Aorta (tissue), 5 donors: ENCODE data around the gene KIF26A. TPM values are rescaled to one million over a fixed set of nuclear protein-coding genes. Genes with fewer than 3 reads are reported as not detected.

Experiments
- ATAC-seq: fragments of 200-7000 bp; cut with Tn5 transposase; one replicate; pipeline ENCODE4 v1.9.1; 2022; ENCODE audit warnings: moderate library complexity; ENCODE audit not compliant: low FRiP score
- DNase-seq, 2 donors: peaks; one replicate each; pipeline ENCODE4 v3.0.0-alpha.2; 2020
- H3K27ac ChIP-seq, 2 donors: one replicate each; pipeline ENCODE4 v1.5.1; 2013; ENCODE audit warnings: low read length in 2 of 2, mild to moderate bottlenecking in 2 of 2, moderate library complexity in 2 of 2, control low read depth in 1 of 2, inconsistent platforms in 1 of 2, low read depth in 1 of 2
- H3K27me3 ChIP-seq, 2 donors: one replicate each; pipeline ENCODE4 v1.6.1; 2013; ENCODE audit warnings: control low read depth in 1 of 2, low read length in 1 of 2, mild to moderate bottlenecking in 1 of 2, moderate library complexity in 1 of 2; ENCODE audit not compliant: insufficient read depth in 2 of 2, control insufficient read depth in 1 of 2
- H3K36me3 ChIP-seq, 2 donors: one replicate each; pipeline ENCODE4 v1.6.1; 2013; ENCODE audit warnings: control low read depth in 1 of 2, low read length in 1 of 2, mild to moderate bottlenecking in 1 of 2; ENCODE audit not compliant: insufficient read depth in 2 of 2, control insufficient read depth in 1 of 2
- H3K4me1 ChIP-seq, 2 donors: one replicate each; pipeline ENCODE4 v1.6.1; 2013; ENCODE audit warnings: low read length in 2 of 2, control low read depth in 1 of 2, mild to moderate bottlenecking in 1 of 2, moderate library complexity in 1 of 2; ENCODE audit not compliant: insufficient read depth in 2 of 2, control insufficient read depth in 1 of 2
- H3K4me3 ChIP-seq, 2 donors: one replicate each; pipeline ENCODE4 v1.5.1; 2013; ENCODE audit warnings: low read length in 2 of 2, control low read depth in 1 of 2, mild to moderate bottlenecking in 1 of 2
- H3K9me3 ChIP-seq: one replicate; pipeline ENCODE4 v1.6.1; 2013; ENCODE audit warnings: mild to moderate bottlenecking, low read length; ENCODE audit not compliant: control insufficient read depth
- WGBS, 2 donors: extraction: QIAGEN DNeasy Blood & Tissue Kit; methylation state at CpG; one replicate each; pipeline ENCODE4 v1.1.7; 2013; 5-methylcytosine and 5-hydroxymethylcytosine counted together
- intact Hi-C, 2 donors: fragments of 100-400 bp; cut with DNase I; formaldehyde crosslinking; loops; one replicate each; pipeline versions ENCODE4 v1.14.2 to v1.15.0; 2022
- polyA plus RNA-seq, 2 donors: library from polyadenylated mRNA; stranded (reverse); fragments of 200-250 nt; gene quantifications; one replicate each; pipeline ENCODE4 v1.2.3, GENCODE V29; 2013
- total RNA-seq, 2 donors: library from RNA; stranded (reverse); fragmentation: NEBNext Ultra II Directional; extraction: Animal tissue kit (Norgen Biotek cat#: 25700); gene quantifications; one replicate each; pipeline ENCODE4 v1.2.1, GENCODE V29; 2021
- donor health status: healthy with polysubstance abuse.
- donor health status: Bipolar disorder and iron deficiency.
- donor health status: DM: no; HTN: no; CAD: no.
- donor health status: DM: no; HTN: no; CAD: no.
- donor health status: DM: yes; HTN: yes; CAD: no.

The KIF26A gene
- total and polyA plus RNA-seq, 4 donors: 0.13 to 8.3 (median 3.2) TPM

GRCh38 chr14:104219731-104220214, 81.4 kb downstream of the KIF26A start:
- DNase-seq (peak in 1 of 2 donors; percentile 65), ATAC-seq (no peak)
- Histone ChIP-seq H3K27ac (no peak overlapping the region), H3K4me1 (no peaks in the 10 kb centered on the region), H3K36me3 (no peaks in the 10 kb centered on the region), H3K4me3 (no peak overlapping the region), H3K9me3 (no peaks in the 10 kb centered on the region), H3K27me3 (no peaks in the 10 kb centered on the region)
- intact Hi-C loops: no loop called here
- 22 to 25% methylated on average over 22 of the region's 22 CpGs for WGBS, 2 donors

- no peak overlapping the region for H3K27ac ChIP-seq
- 28 to 37% methylated on average over 39 to 40 of the region's 40 CpGs for WGBS, 2 donors
- no peaks in the 10 kb centered on the region for H3K36me3 ChIP-seq
- no peaks in the 10 kb centered on the region for H3K9me3 ChIP-seq
- H3K4me1 ChIP-seq: no peaks in the 10 kb centered on the region
- no peak overlapping the region for H3K4me3 ChIP-seq
- intact Hi-C loops: no loop called here
- DNase-seq: peak in 1 of 2 donors; percentile 63
- ATAC-seq: no peak
- H3K27me3 ChIP-seq: no peaks in the 10 kb centered on the region
These were observed 82.1 kb downstream of the KIF26A start for GRCh38 chr14:104220215-104221070.

GRCh38 chr14:104221071-104221625, 82.8 kb downstream of the KIF26A start:
- no peak overlapping the region for H3K27ac ChIP-seq
- ATAC-seq (no peak), DNase-seq (peak in 1 of 2 donors; percentile 62)
- H3K4me3 ChIP-seq: no peak overlapping the region
- H3K9me3 ChIP-seq: no peaks in the 10 kb centered on the region
- 61 to 64% methylated on average over 14 of the region's 14 CpGs for WGBS, 2 donors
- no peaks in the 10 kb centered on the region for H3K36me3 ChIP-seq
- intact Hi-C loops: no loop called here
- H3K27me3 ChIP-seq: no peaks in the 10 kb centered on the region
- H3K4me1 ChIP-seq: no peaks in the 10 kb centered on the region

GRCh38 chr14:104221636-104222369, 83.4 kb downstream of the KIF26A start:
- no peaks in the 10 kb centered on the region for H3K36me3 ChIP-seq
- peak in 1 of 2 donors; percentile 59 for DNase-seq
- no peak for ATAC-seq
- no peaks in the 10 kb centered on the region for H3K9me3 ChIP-seq
- no peak overlapping the region for H3K4me3 ChIP-seq
- WGBS, 2 donors: 74 to 79% methylated on average over 19 to 21 of the region's 21 CpGs
- H3K27me3 ChIP-seq: no peaks in the 10 kb centered on the region
- intact Hi-C loops: no loop called here
- no peaks in the 10 kb centered on the region for H3K4me1 ChIP-seq
- no peak overlapping the region for H3K27ac ChIP-seq

- ATAC-seq: no peak
- intact Hi-C loops: no loop called here
- H3K36me3 ChIP-seq: no peaks in the 10 kb centered on the region
- H3K4me3 ChIP-seq: no peak overlapping the region
- H3K9me3 ChIP-seq: peaks cover 2% of the 10 kb centered on the region
- H3K4me1 ChIP-seq: no peaks in the 10 kb centered on the region
- H3K27ac ChIP-seq: no peak overlapping the region
- peak in 1 of 2 donors; percentile 46 for DNase-seq
- 86 to 87% methylated on average over 11 of the region's 11 CpGs for WGBS, 2 donors
- no peaks in the 10 kb centered on the region for H3K27me3 ChIP-seq
These were observed 84.1 kb downstream of the KIF26A start for GRCh38 chr14:104222396-104223036.

GRCh38 chr14:104223101-104224041, 85.0 kb downstream of the KIF26A start:
- peaks cover 3% of the 10 kb centered on the region for H3K9me3 ChIP-seq
- H3K27me3 ChIP-seq: no peaks in the 10 kb centered on the region
- no peaks in the 10 kb centered on the region for H3K36me3 ChIP-seq
- H3K4me1 ChIP-seq: no peaks in the 10 kb centered on the region
- peak in 1 of 2 donors; percentile 67 for DNase-seq
- WGBS, 2 donors: 32% methylated on average over 34 to 41 of the region's 41 CpGs
- intact Hi-C loops: no loop called here
- no peak overlapping the region for H3K4me3 ChIP-seq
- ATAC-seq: no peak
- no peak overlapping the region for H3K27ac ChIP-seq

GRCh38 chr14:104224131-104224505, 85.7 kb downstream of the KIF26A start:
- H3K27me3 ChIP-seq: no peaks in the 10 kb centered on the region
- WGBS, 2 donors: 51 to 59% methylated on average over 8 of the region's 8 CpGs

More at GRCh38 chr14:104224131-104224505, 85.7 kb downstream of the KIF26A start:
- peaks cover 3% of the 10 kb centered on the region for H3K9me3 ChIP-seq
- H3K27ac ChIP-seq: no peak overlapping the region
- DNase-seq (peak in 1 of 2 donors; percentile 39), ATAC-seq (no peak)
- intact Hi-C loops: no loop called here
- H3K4me1 ChIP-seq: no peaks in the 10 kb centered on the region
- no peaks in the 10 kb centered on the region for H3K36me3 ChIP-seq
- no peak overlapping the region for H3K4me3 ChIP-seq
